Measurements from ENCODE around the gene CEACAM16.
"Not testable (repeated sequence)": the region's sequence is repeated elsewhere in the genome, so short reads cannot be mapped to it uniquely, and the experiment has no call there.

CEACAM16 gene

DNA sequence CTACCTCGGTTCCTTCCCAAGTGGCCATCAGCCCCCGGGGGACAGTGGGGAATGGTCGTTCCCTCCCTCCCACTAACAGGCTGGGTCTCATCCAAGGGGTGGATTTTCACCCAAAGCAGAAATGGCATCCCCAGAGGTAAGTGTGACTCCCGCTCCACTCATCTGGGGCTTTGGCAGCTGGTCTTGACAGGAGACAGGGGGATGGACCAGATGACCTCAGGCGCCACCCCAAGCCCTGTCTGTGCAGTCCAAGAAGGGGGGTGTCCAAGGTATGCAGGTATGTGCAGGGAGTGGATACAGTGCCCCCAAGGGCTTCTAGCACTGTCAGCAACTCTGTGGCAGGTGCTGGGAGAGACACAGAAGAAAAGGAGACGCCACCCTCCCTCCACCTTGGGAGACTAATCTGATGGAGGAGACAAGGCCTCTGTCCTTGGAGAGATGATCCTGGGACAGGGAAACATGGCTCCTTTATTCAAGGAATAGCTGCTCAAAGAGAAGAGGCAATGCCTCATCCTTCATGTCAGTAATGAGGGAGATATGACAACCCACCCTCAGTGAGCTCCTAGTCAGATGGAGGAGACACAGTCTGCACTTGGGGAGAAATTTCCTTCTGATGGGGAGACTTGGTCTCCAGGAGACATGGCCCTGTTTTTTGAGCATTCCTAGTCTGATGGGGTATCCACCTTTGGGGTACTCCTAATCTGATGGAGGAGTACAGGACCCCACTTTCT lies 7.7 kb downstream of the CEACAM16 start:
- H3K27ac ChIP-seq, result no peak overlapping the region
- no peaks in the 10 kb centered on the region for H3K9me3 ChIP-seq
- H3K4me3 ChIP-seq (ENCODE audit: low read depth in 1 of 2, low read length in 1 of 2), result no peak overlapping the region
- TF ChIP-seq, protein P1, sequence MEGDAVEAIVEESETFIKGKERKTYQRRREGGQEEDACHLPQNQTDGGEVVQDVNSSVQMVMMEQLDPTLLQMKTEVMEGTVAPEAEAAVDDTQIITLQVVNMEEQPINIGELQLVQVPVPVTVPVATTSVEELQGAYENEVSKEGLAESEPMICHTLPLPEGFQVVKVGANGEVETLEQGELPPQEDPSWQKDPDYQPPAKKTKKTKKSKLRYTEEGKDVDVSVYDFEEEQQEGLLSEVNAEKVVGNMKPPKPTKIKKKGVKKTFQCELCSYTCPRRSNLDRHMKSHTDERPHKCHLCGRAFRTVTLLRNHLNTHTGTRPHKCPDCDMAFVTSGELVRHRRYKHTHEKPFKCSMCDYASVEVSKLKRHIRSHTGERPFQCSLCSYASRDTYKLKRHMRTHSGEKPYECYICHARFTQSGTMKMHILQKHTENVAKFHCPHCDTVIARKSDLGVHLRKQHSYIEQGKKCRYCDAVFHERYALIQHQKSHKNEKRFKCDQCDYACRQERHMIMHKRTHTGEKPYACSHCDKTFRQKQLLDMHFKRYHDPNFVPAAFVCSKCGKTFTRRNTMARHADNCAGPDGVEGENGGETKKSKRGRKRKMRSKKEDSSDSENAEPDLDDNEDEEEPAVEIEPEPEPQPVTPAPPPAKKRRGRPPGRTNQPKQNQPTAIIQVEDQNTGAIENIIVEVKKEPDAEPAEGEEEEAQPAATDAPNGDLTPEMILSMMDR (IDR thresholded peaks at IDR 0.05), result no peak
- H3K36me3 ChIP-seq, result no peaks in the 10 kb centered on the region
- H3K4me1 ChIP-seq (ENCODE audit: control insufficient read depth in 1 of 2, insufficient read depth in 1 of 2, low read depth in 1 of 2, low read length in 1 of 2), result no peaks in the 10 kb centered on the region
- no peaks in the 10 kb centered on the region for H3K27me3 ChIP-seq

DNA sequence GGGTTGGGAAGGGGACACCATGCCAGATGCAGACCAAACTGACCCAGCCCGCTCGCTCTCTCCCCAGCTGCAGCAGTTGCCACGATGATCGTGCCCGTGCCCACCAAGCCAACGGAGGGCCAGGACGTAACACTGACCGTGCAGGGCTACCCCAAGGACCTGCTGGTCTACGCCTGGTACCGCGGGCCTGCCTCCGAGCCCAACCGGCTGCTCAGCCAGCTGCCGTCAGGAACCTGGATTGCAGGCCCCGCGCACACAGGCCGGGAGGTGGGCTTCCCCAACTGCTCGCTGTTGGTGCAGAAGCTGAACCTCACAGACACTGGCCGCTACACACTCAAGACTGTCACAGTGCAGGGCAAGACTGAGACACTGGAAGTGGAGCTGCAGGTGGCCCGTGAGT lies 8.8 kb downstream of the CEACAM16 start:
- TF ChIP-seq, protein P1 (IDR thresholded peaks at IDR 0.05), result no peak
- Histone ChIP-seq H3K36me3 (no peaks in the 10 kb centered on the region), H3K27me3 (no peaks in the 10 kb centered on the region), H3K4me3 (ENCODE audit: low read depth in 1 of 2, low read length in 1 of 2) (no peak overlapping the region), H3K27ac (no peak overlapping the region), H3K9me3 (no peaks in the 10 kb centered on the region), H3K4me1 (ENCODE audit: control insufficient read depth in 1 of 2, insufficient read depth in 1 of 2, low read depth in 1 of 2, low read length in 1 of 2) (no peaks in the 10 kb centered on the region)

GRCh38 chr19:44708940-44709339 lies 10.0 kb downstream of the CEACAM16 start:
- Histone ChIP-seq H3K4me3 (ENCODE audit: low read depth in 1 of 2, low read length in 1 of 2) (no peak overlapping the region), H3K27ac (no peak overlapping the region), H3K4me1 (ENCODE audit: control insufficient read depth in 1 of 2, insufficient read depth in 1 of 2, low read depth in 1 of 2, low read length in 1 of 2) (no peaks in the 10 kb centered on the region), H3K27me3 (no peaks in the 10 kb centered on the region), H3K36me3 (no peaks in the 10 kb centered on the region), H3K9me3 (no peaks in the 10 kb centered on the region)
- TF ChIP-seq, protein P1 (IDR thresholded peaks at IDR 0.05), result no peak

DNA sequence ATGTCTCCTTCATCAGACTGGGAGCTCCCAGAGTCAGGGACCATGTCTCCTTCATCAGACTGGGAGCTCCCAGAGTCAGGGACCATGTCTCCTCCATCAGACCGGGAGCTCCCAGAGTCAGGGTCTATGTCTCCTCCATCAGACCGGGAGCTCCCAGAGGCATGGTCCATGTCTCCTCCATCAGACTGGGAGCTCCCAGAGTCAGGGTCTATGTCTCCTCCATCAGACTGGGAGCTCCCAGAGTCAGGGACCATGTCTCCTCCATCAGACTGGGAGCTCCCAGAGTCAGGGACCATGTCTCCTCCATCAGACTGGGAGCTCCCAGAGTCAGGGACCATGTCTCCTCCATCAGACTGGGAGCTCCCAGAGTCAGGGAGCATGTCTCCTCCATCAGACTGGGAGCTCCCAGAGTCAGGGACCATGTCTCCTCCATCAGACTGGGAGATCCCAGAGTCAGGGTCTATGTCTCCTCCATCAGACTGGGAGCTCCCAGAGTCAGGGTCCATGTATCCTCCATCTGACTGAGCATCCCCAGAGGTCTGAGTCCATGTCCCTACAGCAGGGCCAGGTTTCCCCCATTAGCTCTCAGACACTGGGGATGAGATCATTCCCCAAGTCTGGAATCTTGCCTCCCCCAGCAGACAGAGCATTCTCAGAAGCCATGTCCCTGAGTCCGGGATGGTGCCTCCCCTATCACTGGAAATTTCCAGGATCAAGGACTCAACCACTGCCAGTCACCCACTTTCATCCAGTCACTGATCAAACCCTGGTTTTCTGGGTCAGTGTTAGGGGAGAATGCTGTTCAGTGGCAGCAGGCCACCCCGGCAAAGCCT lies 10.7 kb downstream of the CEACAM16 start:
- H3K4me3 ChIP-seq (ENCODE audit: low read depth in 1 of 2, low read length in 1 of 2); H3K27ac ChIP-seq; H3K4me1 ChIP-seq (ENCODE audit: control insufficient read depth in 1 of 2, insufficient read depth in 1 of 2, low read depth in 1 of 2, low read length in 1 of 2); H3K9me3 ChIP-seq; H3K36me3 ChIP-seq; H3K27me3 ChIP-seq: not testable (repeated sequence)

DNA sequence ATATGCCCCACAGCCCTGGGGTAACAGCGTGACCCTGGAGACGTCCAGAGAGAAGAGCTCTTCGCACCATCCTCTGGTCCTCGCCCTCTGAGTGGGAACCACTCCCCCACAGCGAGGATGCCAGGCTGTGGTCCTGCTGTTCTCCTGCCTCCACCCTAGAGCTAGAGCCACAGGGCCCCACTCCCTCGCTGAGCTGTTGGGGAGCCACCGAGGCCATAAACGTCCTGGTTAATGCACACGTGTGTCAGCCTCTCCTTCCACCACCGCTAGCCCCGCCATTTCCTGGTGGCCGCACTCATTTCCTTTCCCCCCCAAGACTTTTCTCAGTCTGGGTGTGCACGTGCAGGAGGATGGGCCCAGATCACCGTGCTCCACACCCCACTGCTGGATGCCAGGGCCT lies 11.5 kb downstream of the CEACAM16 start:
- Histone ChIP-seq H3K4me1 (ENCODE audit: control insufficient read depth in 1 of 2, insufficient read depth in 1 of 2, low read depth in 1 of 2, low read length in 1 of 2) (no peaks in the 10 kb centered on the region), H3K36me3 (no peaks in the 10 kb centered on the region), H3K27me3 (no peaks in the 10 kb centered on the region), H3K9me3 (no peaks in the 10 kb centered on the region), H3K4me3 (ENCODE audit: low read depth in 1 of 2, low read length in 1 of 2) (no peak overlapping the region), H3K27ac (no peak overlapping the region)
- TF ChIP-seq, protein P1 (IDR thresholded peaks at IDR 0.05), result no peak

Measured in neutrophil (primary cell).